OCI-LY7 (cell line): ENCODE measurements around the gene YAF2. TPM values are rescaled to one million over a fixed set of nuclear protein-coding genes. Genes with fewer than 3 reads are reported as not detected.

Experiments
- BruUV-seq: library from RNA; stranded (reverse); fragments of 400-500 nt; replicated peaks from 2 replicates; lab custom pipeline; 2021; lab: Mats Ljungman, UMichigan
- CTCF ChIA-PET: fragments of 300-600 bp; sonication (Branson Sonifier 250); formaldehyde crosslinking; loops from one replicate; lab custom pipeline; 2022; ENCODE audit warnings: antibody characterized with exemption; ENCODE audit not compliant: unreplicated experiment; lab: Charles Lee
- POLR2A ChIA-PET: fragments of 300-600 bp; sonication (Branson Sonifier 250); formaldehyde crosslinking; loops from one replicate; lab custom pipeline; 2022; ENCODE audit warnings: antibody characterized with exemption; lab: Charles Lee
- DNase-seq: peaks from one replicate; pipeline ENCODE4 v3.0.0-alpha.2; 2015; ENCODE audit warnings: low spot score
- H2AFZ ChIP-seq: fragments of 200-600 bp; sonication (generic), shearing (Covaris generic); 2 replicates; pipeline ENCODE4 v1.6.1; 2014; ENCODE audit warnings: mild to moderate bottlenecking, antibody characterized with exemption, low read length, moderate library complexity
- H3K27ac ChIP-seq: fragments of 200-600 bp; sonication (generic); 2 replicates; pipeline ENCODE4 v1.5.1; 2014; ENCODE audit warnings: mixed run types, low read depth, mild to moderate bottlenecking, moderate library complexity, low read length, inconsistent platforms; ENCODE audit not compliant: poor library complexity, severe bottlenecking
- H3K36me3 ChIP-seq: fragments of 200-600 bp; sonication (generic); 2 replicates; pipeline ENCODE4 v1.6.1; 2014; ENCODE audit warnings: mild to moderate bottlenecking, antibody characterized with exemption, low read length, moderate library complexity, mixed read lengths; ENCODE audit not compliant: insufficient read depth
- H3K4me1 ChIP-seq: fragments of 200-600 bp; sonication (generic); 2 replicates; pipeline ENCODE4 v1.5.1; 2014; ENCODE audit warnings: mild to moderate bottlenecking, low read length; ENCODE audit not compliant: insufficient read depth, poor library complexity, severe bottlenecking
- H3K4me2 ChIP-seq: fragments of 200-600 bp; sonication (generic); 2 replicates; pipeline ENCODE4 v1.6.1; 2014; ENCODE audit warnings: mild to moderate bottlenecking, low read length
- H3K4me3 ChIP-seq: fragments of 200-600 bp; sonication (generic); 2 replicates; pipeline ENCODE4 v1.5.1; 2014; ENCODE audit warnings: mild to moderate bottlenecking, low read depth, low read length; ENCODE audit not compliant: poor library complexity, severe bottlenecking
- H3K79me2 ChIP-seq: fragments of 200-600 bp; sonication (generic); 2 replicates; pipeline ENCODE4 v1.6.1; 2016; ENCODE audit warnings: low read depth, mild to moderate bottlenecking, low read length, moderate library complexity, mixed read lengths; ENCODE audit not compliant: insufficient read depth
- H3K9me2 ChIP-seq: fragments of 200-600 bp; sonication (generic); 2 replicates; pipeline ENCODE4 v1.6.1; 2016; ENCODE audit warnings: mild to moderate bottlenecking, low read length, mixed read lengths; ENCODE audit not compliant: insufficient read depth
- H3K9me3 ChIP-seq: fragments of 200-600 bp; sonication (generic); 2 replicates; pipeline ENCODE4 v1.6.1; 2014; ENCODE audit warnings: mild to moderate bottlenecking, mixed run types, low read length, mixed read lengths
- H4K20me1 ChIP-seq: fragments of 200-600 bp; sonication (generic); 2 replicates; pipeline ENCODE4 v1.6.1; 2014; ENCODE audit warnings: mild to moderate bottlenecking, antibody characterized with exemption, low read length, moderate library complexity, mixed read lengths; ENCODE audit not compliant: insufficient read depth
- EZH2phosphoT487 ChIP-seq: fragments of 200-600 bp; sonication (generic); IDR thresholded peaks from 2 replicates; pipeline ENCODE4 v1.6.1; 2018; ENCODE audit warnings: low read depth, borderline replicate concordance, mild to moderate bottlenecking, mixed run types, antibody characterized with exemption, low read length, moderate library complexity, mixed read lengths
- intact Hi-C: fragments of 100-400 bp; cut with micrococcal nuclease; formaldehyde crosslinking; loops from one replicate; pipeline ENCODE4 v1.10.0; 2022; ENCODE audit not compliant: unreplicated experiment
- total RNA-seq, 2 experiments: library from RNA; depleted of rRNA in 1 of 2; stranded (reverse); fragments of >200 nt in 1 of 2; shearing (Covaris generic) in 1 of 2; gene quantifications; 2 replicates each; pipeline ENCODE4 v1.2.3, GENCODE V29; 2014 to 2022
- TF ChIP-seq, protein P1 (sequence below): fragments of 200-600 bp; sonication (generic); conservative IDR thresholded peaks from 2 replicates; pipeline ENCODE4 v1.5.1; 2014; ENCODE audit warnings: mild to moderate bottlenecking, antibody characterized with exemption, low read length, moderate library complexity, mixed read lengths

The YAF2 gene
- total RNA-seq, 2 experiments from 2014 or later = 16.2 to 43.6 TPM

DNA sequence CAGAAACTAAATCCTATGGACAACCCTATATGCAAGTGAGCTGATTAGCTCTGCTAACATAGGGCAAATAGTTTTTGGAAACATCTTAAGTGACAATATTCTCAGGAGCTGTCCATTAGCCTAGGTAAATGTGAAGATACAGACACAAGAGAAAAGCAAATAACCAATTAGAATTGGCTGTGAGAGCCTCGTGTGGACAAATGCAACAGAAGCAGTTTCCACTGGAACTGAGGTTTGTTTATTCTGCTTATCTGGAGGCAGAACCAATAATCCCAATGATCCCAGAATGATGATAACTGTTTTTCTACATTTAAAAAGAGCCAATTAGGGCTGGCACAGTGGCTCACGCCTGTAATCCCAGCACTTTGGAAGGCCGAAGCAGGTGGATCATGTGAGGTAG lies 43.2 kb upstream of the YAF2 start:
- intact Hi-C loops = no loop called here
- Histone ChIP-seq H3K4me2 (no peak overlapping the region), H3K36me3 (no peaks in the 10 kb centered on the region), H3K27ac (no peak overlapping the region), H2AFZ (no peak overlapping the region), H4K20me1 (no peaks in the 10 kb centered on the region), H3K79me2 (no peaks in the 10 kb centered on the region), H3K9me2 (no peaks in the 10 kb centered on the region), H3K4me1 (no peaks in the 10 kb centered on the region), H3K4me3 (no peak overlapping the region), H3K9me3 (no peaks in the 10 kb centered on the region)
- BruUV-seq = no TSS peak
- ChIA-PET POLR2A (interaction anchor here (0.6 kb wide), 1 partner anchor 141 kb away, joined by 3 read pairs; no protein-coding TSS in a partner anchor), CTCF (no interaction called here)
- no peak for DNase-seq
- TF ChIP-seq, protein P1, sequence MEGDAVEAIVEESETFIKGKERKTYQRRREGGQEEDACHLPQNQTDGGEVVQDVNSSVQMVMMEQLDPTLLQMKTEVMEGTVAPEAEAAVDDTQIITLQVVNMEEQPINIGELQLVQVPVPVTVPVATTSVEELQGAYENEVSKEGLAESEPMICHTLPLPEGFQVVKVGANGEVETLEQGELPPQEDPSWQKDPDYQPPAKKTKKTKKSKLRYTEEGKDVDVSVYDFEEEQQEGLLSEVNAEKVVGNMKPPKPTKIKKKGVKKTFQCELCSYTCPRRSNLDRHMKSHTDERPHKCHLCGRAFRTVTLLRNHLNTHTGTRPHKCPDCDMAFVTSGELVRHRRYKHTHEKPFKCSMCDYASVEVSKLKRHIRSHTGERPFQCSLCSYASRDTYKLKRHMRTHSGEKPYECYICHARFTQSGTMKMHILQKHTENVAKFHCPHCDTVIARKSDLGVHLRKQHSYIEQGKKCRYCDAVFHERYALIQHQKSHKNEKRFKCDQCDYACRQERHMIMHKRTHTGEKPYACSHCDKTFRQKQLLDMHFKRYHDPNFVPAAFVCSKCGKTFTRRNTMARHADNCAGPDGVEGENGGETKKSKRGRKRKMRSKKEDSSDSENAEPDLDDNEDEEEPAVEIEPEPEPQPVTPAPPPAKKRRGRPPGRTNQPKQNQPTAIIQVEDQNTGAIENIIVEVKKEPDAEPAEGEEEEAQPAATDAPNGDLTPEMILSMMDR = no peak
- no peak for TF ChIP-seq EZH2phosphoT487

DNA sequence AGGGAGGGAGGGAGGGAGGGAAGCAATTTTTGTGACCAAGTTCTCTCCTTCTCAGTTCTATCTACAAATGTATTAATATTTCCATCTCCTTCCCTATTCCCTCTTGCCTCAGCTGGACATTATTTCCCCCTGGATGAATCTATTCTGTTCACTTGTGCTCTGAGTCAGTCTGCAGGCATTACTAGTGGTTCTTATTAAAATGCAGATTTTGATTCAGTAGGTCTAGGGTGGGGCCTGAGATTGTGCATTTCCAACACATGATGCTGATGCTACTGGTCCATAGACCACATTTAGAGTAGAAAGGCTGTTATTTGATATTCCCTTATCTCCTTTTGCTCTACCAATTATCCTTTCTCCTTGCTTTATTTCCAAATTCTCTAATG lies 40.1 kb upstream of the YAF2 start:
- Histone ChIP-seq H3K36me3 (no peaks in the 10 kb centered on the region), H3K79me2 (no peaks in the 10 kb centered on the region), H3K4me2 (no peak overlapping the region), H3K4me1 (no peaks in the 10 kb centered on the region), H4K20me1 (no peaks in the 10 kb centered on the region), H3K9me3 (no peaks in the 10 kb centered on the region), H3K4me3 (no peak overlapping the region), H3K9me2 (no peaks in the 10 kb centered on the region), H2AFZ (no peak overlapping the region), H3K27ac (no peak overlapping the region)
- no TSS peak for BruUV-seq
- DNase-seq = no peak
- POLR2A ChIA-PET = no interaction called here
- CTCF ChIA-PET = no interaction called here
- TF ChIP-seq EZH2phosphoT487 = no peak
- TF ChIP-seq, protein P1 = no peak
- intact Hi-C loops = no loop called here

DNA sequence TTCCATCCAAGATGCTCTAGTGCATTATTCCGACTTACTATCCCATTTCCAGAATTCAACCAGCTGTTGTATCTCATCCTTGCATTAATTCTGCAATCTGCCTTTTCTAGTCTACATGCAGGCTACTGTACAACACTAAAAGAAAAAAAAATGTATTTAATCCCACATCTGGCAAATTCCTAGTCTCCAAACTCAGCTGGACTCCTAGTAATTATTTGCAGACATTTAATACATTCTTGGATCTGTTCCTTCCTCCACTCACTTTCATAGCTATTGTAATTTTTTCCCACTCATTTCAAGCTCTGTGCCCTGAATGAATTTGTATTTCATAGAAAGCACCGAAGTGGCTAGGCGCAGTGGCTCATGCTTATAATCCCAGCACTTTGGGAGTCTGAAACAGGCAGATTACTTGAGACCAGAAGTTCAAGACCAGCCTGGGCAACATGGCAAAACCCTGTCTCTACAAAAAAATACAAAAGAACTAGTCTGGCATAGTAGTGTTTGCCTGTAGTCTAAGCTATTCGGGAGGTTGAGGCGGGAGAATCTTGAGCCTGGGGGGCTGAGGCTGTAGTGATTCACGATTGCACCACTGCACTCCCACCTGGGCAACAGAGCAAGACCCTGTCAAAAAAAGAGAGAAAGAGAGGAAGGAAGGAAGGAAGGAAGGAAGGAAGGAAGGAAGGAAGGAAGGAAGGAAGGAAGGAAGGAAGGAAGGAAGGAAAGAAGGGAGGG lies 39.5 kb upstream of the YAF2 start:
- ChIA-PET CTCF (no interaction called here), POLR2A (interaction anchor here (0.5 to 0.9 kb wide), 2 partner anchors 180 to 1530 kb away, joined by 3 read pairs; no protein-coding TSS in a partner anchor)
- H3K9me2 ChIP-seq = no peaks in the 10 kb centered on the region

More for the DNA sequence above, 39.5 kb upstream of the YAF2 start:
- Histone ChIP-seq H3K4me3 (no peak overlapping the region), H3K4me2 (no peak overlapping the region), H3K9me3 (no peaks in the 10 kb centered on the region), H3K4me1 (no peaks in the 10 kb centered on the region), H3K79me2 (no peaks in the 10 kb centered on the region), H3K27ac (no peak overlapping the region), H4K20me1 (no peaks in the 10 kb centered on the region), H3K36me3 (no peaks in the 10 kb centered on the region), H2AFZ (no peak overlapping the region)
- intact Hi-C loops = no loop called here
- BruUV-seq = no TSS peak
- no peak for DNase-seq
- TF ChIP-seq, protein P1 = no peak
- TF ChIP-seq EZH2phosphoT487 = no peak
